GM23338 (cell line): ENCODE data around the gene SEC61G. TPM values are rescaled to one million over a fixed set of nuclear protein-coding genes. Genes with fewer than 3 reads are reported as not detected.

Experiments
- ATAC-seq: fragments of 200-7000 bp; cut with Tn5 transposase; 3 replicates; pipeline ENCODE4 v1.9.1; 2020
- DNase-seq: peaks from one replicate; pipeline ENCODE4 v3.0.0-alpha.2; 2015; ENCODE audit warnings: low spot score
- H2AFZ ChIP-seq: fragments of 200-600 bp; sonication (generic); 2 replicates; pipeline ENCODE4 v1.8.0; 2016; ENCODE audit warnings: antibody characterized with exemption, mild to moderate bottlenecking, moderate library complexity
- H3F3A ChIP-seq: fragments of 200-600 bp; sonication (generic); replicated peaks from 2 replicates; pipeline ENCODE4 v1.8.0; 2017; ENCODE audit warnings: antibody characterized with exemption, mixed run types, low read depth
- H3K27ac ChIP-seq: fragments of 200-600 bp; sonication (generic); 2 replicates; pipeline ENCODE4 v1.6.1; 2016; ENCODE audit warnings: low read depth
- H3K27me3 ChIP-seq: fragments of 200-600 bp; sonication (generic); 2 replicates; pipeline ENCODE4 v1.8.0; 2016; ENCODE audit warnings: mild to moderate bottlenecking, mixed run types, moderate library complexity; ENCODE audit not compliant: insufficient read depth
- H3K36me3 ChIP-seq: fragments of 200-600 bp; sonication (generic); 2 replicates; pipeline ENCODE4 v1.8.0; 2016; ENCODE audit warnings: mild to moderate bottlenecking; ENCODE audit not compliant: insufficient read depth
- H3K4me1 ChIP-seq: fragments of 200-600 bp; sonication (generic); 2 replicates; pipeline ENCODE4 v1.8.0; 2016; ENCODE audit warnings: mild to moderate bottlenecking, moderate library complexity; ENCODE audit not compliant: insufficient read depth
- H3K4me2 ChIP-seq: fragments of 200-600 bp; sonication (generic); 2 replicates; pipeline ENCODE4 v1.7.1; 2017; ENCODE audit warnings: mixed run types
- H3K4me3 ChIP-seq: fragments of 200-600 bp; sonication (generic); 2 replicates; pipeline ENCODE4 v1.6.1; 2016; ENCODE audit warnings: mixed run types
- H3K79me2 ChIP-seq: fragments of 200-600 bp; sonication (generic); replicated peaks from 2 replicates; pipeline ENCODE4 v1.8.0; 2017; ENCODE audit warnings: mild to moderate bottlenecking; ENCODE audit not compliant: insufficient read depth
- H3K9me2 ChIP-seq: fragments of 200-600 bp; sonication (generic); 2 replicates; pipeline ENCODE4 v1.8.0; 2017; ENCODE audit not compliant: insufficient read depth
- H4K20me1 ChIP-seq: fragments of 200-600 bp; sonication (generic); replicated peaks from 2 replicates; pipeline ENCODE4 v1.8.0; 2017; ENCODE audit warnings: mild to moderate bottlenecking; ENCODE audit not compliant: insufficient read depth
- H3K27ac Mint-ChIP-seq: 2 replicates; pipeline ENCODE4 v1.8.0; 2020; ENCODE audit warnings: inconsistent platforms, mild to moderate bottlenecking, moderate library complexity, mixed read lengths
- H3K27me3 Mint-ChIP-seq: 3 replicates; pipeline ENCODE4 v1.8.0; 2022; ENCODE audit warnings: low read depth, mild to moderate bottlenecking, moderate library complexity, mixed read lengths, inconsistent platforms; ENCODE audit not compliant: insufficient read depth, poor library complexity
- H3K36me3 Mint-ChIP-seq: 3 replicates; pipeline ENCODE4 v1.8.0; 2021; ENCODE audit warnings: low read depth, mild to moderate bottlenecking, inconsistent platforms, moderate library complexity, mixed read lengths
- H3K4me1 Mint-ChIP-seq: 3 replicates; pipeline ENCODE4 v1.8.0; 2020; ENCODE audit warnings: mild to moderate bottlenecking, inconsistent platforms, mixed read lengths
- H3K4me3 Mint-ChIP-seq: 3 replicates; pipeline ENCODE4 v1.8.0; 2021; ENCODE audit warnings: moderate library complexity, mild to moderate bottlenecking, inconsistent platforms, mixed read lengths
- H3K9me3 Mint-ChIP-seq: 3 replicates; pipeline ENCODE4 v1.8.0; 2020; ENCODE audit warnings: moderate library complexity, mild to moderate bottlenecking, inconsistent platforms, mixed read lengths
- EZH2 ChIP-seq: fragments of 200-600 bp; sonication (generic); IDR thresholded peaks from one replicate; pipeline ENCODE4 v1.8.0; 2017; ENCODE audit warnings: antibody characterized with exemption, mild to moderate bottlenecking, low read depth; ENCODE audit not compliant: unreplicated experiment
- EZH2phosphoT487 ChIP-seq: fragments of 200-600 bp; sonication (generic); IDR thresholded peaks from one replicate; pipeline ENCODE4 v1.8.1; 2018; ENCODE audit warnings: antibody characterized with exemption; ENCODE audit not compliant: unreplicated experiment
- ZNF114 ChIP-seq: fragments of 250-450 bp; sonication (Bioruptor Pico); IDR thresholded peaks from 2 replicates; pipeline ENCODE4 v1.5.0; 2020; ENCODE audit warnings: mild to moderate bottlenecking, moderate library complexity
- polyA plus RNA-seq: library from polyadenylated mRNA; unstranded; fragments of >200 nt; fragmentation: Nextera tagmentation; extraction: Ambion mirVana; gene quantifications from 2 replicates; pipeline ENCODE4 v1.2.1, GENCODE V29; 2016
- total RNA-seq: library from RNA; depleted of rRNA; stranded (reverse); fragments of >200 nt; shearing (Covaris generic); gene quantifications from 2 replicates; pipeline ENCODE4 v1.2.3, GENCODE V29; 2014
- TF ChIP-seq, protein P1 (sequence below): IDR thresholded peaks from 2 replicates; pipeline ENCODE4 v1.6.1; 2016; ENCODE audit warnings: antibody characterized with exemption
- TF ChIP-seq, protein P2 (sequence below): fragments of 250-450 bp; sonication (Bioruptor Pico); IDR thresholded peaks from 2 replicates; pipeline ENCODE4 v1.5.0; 2020; ENCODE audit warnings: mild to moderate bottlenecking, moderate library complexity
- TF ChIP-seq, protein P3 (sequence below), 2 experiments: fragments of 200-600 bp in 1 of 2; sonication (generic) in 1 of 2; conservative IDR thresholded peaks; 2 replicates each; pipeline versions ENCODE4 v1.5.1 to v1.6.1; 2016 to 2017; ENCODE audit warnings: antibody characterized with exemption in 2 of 2, low read depth in 2 of 2, mild to moderate bottlenecking in 2 of 2, moderate library complexity in 1 of 2

The SEC61G gene
- total and polyA plus RNA-seq, 2 experiments from 2014 or later, result 350 to 497 TPM

DNA sequence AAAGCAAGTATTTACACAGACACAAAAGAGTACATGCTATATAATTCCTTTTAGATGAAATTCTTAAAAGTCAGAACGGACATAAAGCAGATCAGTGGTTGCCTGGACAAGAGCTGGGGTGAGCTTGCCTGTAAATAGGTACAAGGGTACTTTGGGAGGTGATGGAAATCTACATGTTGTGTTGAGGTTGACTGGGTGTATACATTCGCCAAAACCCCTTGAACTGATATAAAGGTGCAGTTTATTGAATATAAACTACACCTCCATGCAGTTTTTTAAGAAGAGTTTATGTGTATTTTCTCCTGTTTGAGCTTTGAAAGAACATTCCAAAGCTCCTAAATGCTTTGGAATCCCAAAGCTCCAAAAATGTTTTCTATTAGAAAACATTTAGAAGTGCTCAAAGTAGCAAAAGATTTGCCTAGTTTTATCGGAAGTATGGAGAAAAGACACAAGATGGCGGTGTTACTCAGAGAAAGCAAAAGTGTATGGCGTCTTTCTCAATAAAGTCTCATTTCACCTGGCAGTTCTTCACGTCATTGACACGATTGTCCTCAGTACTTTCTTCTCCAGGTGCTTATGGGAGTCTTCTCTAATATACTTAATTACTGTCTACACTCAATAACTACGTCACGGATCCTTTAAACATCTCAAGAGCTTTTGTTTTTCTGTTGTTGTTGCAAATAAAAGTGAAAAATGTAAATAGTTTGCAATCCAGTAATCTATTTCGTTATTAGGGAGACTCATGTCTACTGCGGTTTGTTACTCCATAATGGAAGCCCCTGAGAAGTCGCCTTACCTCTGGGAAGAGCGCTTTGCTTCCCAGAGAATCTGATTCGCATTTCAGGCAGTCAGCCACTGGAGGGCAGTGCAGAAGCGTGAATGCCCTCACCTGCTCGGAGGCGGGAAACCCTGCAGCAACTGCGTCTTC lies 14.7 kb upstream of the SEC61G start:
- ATAC-seq, result peak; percentile 98
- TF ChIP-seq, protein P1, sequence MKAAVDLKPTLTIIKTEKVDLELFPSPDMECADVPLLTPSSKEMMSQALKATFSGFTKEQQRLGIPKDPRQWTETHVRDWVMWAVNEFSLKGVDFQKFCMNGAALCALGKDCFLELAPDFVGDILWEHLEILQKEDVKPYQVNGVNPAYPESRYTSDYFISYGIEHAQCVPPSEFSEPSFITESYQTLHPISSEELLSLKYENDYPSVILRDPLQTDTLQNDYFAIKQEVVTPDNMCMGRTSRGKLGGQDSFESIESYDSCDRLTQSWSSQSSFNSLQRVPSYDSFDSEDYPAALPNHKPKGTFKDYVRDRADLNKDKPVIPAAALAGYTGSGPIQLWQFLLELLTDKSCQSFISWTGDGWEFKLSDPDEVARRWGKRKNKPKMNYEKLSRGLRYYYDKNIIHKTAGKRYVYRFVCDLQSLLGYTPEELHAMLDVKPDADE, result no peak
- TF ChIP-seq EZH2, result no peak
- no peak for TF ChIP-seq EZH2phosphoT487
- TF ChIP-seq ZNF114 (CRISPR knock-in tag), result 0 out of 2 replicates have a peak, but pooled peaks have one; percentile 21
- TF ChIP-seq, protein P2, sequence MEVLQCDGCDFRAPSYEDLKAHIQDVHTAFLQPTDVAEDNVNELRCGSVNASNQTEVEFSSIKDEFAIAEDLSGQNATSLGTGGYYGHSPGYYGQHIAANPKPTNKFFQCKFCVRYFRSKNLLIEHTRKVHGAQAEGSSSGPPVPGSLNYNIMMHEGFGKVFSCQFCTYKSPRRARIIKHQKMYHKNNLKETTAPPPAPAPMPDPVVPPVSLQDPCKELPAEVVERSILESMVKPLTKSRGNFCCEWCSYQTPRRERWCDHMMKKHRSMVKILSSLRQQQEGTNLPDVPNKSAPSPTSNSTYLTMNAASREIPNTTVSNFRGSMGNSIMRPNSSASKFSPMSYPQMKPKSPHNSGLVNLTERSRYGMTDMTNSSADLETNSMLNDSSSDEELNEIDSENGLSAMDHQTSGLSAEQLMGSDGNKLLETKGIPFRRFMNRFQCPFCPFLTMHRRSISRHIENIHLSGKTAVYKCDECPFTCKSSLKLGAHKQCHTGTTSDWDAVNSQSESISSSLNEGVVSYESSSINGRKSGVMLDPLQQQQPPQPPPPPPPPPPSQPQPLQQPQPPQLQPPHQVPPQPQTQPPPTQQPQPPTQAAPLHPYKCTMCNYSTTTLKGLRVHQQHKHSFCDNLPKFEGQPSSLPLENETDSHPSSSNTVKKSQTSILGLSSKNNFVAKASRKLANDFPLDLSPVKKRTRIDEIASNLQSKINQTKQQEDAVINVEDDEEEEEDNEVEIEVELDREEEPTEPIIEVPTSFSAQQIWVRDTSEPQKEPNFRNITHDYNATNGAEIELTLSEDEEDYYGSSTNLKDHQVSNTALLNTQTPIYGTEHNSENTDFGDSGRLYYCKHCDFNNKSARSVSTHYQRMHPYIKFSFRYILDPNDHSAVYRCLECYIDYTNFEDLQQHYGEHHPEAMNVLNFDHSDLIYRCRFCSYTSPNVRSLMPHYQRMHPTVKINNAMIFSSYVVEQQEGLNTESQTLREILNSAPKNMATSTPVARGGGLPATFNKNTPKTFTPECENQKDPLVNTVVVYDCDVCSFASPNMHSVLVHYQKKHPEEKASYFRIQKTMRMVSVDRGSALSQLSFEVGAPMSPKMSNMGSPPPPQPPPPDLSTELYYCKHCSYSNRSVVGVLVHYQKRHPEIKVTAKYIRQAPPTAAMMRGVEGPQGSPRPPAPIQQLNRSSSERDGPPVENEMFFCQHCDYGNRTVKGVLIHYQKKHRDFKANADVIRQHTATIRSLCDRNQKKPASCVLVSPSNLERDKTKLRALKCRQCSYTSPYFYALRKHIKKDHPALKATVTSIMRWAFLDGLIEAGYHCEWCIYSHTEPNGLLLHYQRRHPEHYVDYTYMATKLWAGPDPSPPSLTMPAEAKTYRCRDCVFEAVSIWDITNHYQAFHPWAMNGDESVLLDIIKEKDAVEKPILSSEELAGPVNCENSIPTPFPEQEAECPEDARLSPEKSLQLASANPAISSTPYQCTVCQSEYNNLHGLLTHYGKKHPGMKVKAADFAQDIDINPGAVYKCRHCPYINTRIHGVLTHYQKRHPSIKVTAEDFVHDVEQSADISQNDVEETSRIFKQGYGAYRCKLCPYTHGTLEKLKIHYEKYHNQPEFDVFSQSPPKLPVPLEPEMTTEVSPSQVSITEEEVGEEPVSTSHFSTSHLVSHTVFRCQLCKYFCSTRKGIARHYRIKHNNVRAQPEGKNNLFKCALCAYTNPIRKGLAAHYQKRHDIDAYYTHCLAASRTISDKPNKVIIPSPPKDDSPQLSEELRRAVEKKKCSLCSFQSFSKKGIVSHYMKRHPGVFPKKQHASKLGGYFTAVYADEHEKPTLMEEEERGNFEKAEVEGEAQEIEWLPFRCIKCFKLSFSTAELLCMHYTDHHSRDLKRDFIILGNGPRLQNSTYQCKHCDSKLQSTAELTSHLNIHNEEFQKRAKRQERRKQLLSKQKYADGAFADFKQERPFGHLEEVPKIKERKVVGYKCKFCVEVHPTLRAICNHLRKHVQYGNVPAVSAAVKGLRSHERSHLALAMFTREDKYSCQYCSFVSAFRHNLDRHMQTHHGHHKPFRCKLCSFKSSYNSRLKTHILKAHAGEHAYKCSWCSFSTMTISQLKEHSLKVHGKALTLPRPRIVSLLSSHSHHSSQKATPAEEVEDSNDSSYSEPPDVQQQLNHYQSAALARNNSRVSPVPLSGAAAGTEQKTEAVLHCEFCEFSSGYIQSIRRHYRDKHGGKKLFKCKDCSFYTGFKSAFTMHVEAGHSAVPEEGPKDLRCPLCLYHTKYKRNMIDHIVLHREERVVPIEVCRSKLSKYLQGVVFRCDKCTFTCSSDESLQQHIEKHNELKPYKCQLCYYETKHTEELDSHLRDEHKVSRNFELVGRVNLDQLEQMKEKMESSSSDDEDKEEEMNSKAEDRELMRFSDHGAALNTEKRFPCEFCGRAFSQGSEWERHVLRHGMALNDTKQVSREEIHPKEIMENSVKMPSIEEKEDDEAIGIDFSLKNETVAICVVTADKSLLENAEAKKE (CRISPR knock-in tag), result 0 out of 2 replicates have a peak, but pooled peaks have one; percentile 9
- TF ChIP-seq, protein P3, sequence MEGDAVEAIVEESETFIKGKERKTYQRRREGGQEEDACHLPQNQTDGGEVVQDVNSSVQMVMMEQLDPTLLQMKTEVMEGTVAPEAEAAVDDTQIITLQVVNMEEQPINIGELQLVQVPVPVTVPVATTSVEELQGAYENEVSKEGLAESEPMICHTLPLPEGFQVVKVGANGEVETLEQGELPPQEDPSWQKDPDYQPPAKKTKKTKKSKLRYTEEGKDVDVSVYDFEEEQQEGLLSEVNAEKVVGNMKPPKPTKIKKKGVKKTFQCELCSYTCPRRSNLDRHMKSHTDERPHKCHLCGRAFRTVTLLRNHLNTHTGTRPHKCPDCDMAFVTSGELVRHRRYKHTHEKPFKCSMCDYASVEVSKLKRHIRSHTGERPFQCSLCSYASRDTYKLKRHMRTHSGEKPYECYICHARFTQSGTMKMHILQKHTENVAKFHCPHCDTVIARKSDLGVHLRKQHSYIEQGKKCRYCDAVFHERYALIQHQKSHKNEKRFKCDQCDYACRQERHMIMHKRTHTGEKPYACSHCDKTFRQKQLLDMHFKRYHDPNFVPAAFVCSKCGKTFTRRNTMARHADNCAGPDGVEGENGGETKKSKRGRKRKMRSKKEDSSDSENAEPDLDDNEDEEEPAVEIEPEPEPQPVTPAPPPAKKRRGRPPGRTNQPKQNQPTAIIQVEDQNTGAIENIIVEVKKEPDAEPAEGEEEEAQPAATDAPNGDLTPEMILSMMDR (conservative IDR thresholded peaks at IDR 0.05; ENCODE audit: low read depth in 2 of 2), result peak; percentile 87 to 96
- peak; percentile 94 for DNase-seq
- no peaks in the 10 kb centered on the region; the same call in 1 of the 2 replicates for H3K27me3 ChIP-seq
- Mint-ChIP-seq H3K4me1 (peaks cover 5% of the 10 kb centered on the region), H3K4me3 (peak overlapping the region; percentile 25; the same call in 1 of the 3 replicates), H3K27me3 (peaks cover 6% of the 10 kb centered on the region), H3K36me3 (peaks cover 26% of the 10 kb centered on the region), H3K27ac (no peak overlapping the region), H3K9me3 (peaks cover 29% of the 10 kb centered on the region)
- no peaks in the 10 kb centered on the region for H3K9me2 ChIP-seq
- no peaks in the 10 kb centered on the region for H3F3A ChIP-seq
- no peaks in the 10 kb centered on the region for H4K20me1 ChIP-seq
- H3K36me3 ChIP-seq, result 0 out of 2 replicates have a peak, but pooled peaks cover 5% of the 10 kb centered on the region
- H3K79me2 ChIP-seq, result no peaks in the 10 kb centered on the region
- H3K4me2 ChIP-seq, result peak overlapping the region; percentile 44
- peak overlapping the region; percentile 4; the same call in 1 of the 2 replicates for H2AFZ ChIP-seq
- H3K4me1 ChIP-seq, result no peaks in the 10 kb centered on the region
- H3K27ac ChIP-seq, result no peak overlapping the region
- H3K4me3 ChIP-seq, result no peak overlapping the region
